NB4 (cell line): ENCODE data around the gene DNAJC8.

Experiments used
- CTCF ChIP-seq: IDR thresholded peaks from one replicate; pipeline ENCODE4 v1.5.1; 2012; ENCODE audit warnings: low read depth, low read length
- MAX ChIP-seq: IDR thresholded peaks from 2 replicates; pipeline ENCODE4 v1.6.1; 2011; ENCODE audit warnings: low read depth, low read length
- MYC ChIP-seq: IDR thresholded peaks from 2 replicates; pipeline ENCODE4 v1.6.1; 2011; ENCODE audit warnings: low read depth, low read length
- POLR2A ChIP-seq: IDR thresholded peaks from 2 replicates; pipeline ENCODE4 v1.6.1; 2011; ENCODE audit warnings: mild to moderate bottlenecking; ENCODE audit not compliant: insufficient read length; ENCODE audit errors: extremely low read depth

GRCh38 chr1:28246427-28246832, 13.6 kb upstream of the DNAJC8 start:
- TF ChIP-seq CTCF (no peak), POLR2A (no peak), MAX (no peak), MYC (no peak)
